H1 (cell line): ENCODE results near the gene RIPOR1. TPM values are rescaled to one million over a fixed set of nuclear protein-coding genes. Genes with fewer than 3 reads are reported as not detected.

Experiments
- CTCF ChIA-PET: fragments of 300-600 bp; sonication (Branson Sonifier 250); formaldehyde crosslinking; loops from one replicate; lab custom pipeline; 2021; ENCODE audit not compliant: partially characterized antibody; lab: Charles Lee
- POLR2A ChIA-PET: fragments of 300-600 bp; sonication (Branson Sonifier 250); formaldehyde crosslinking; loops from one replicate; lab custom pipeline; 2021; ENCODE audit warnings: inconsistent platforms; ENCODE audit not compliant: partially characterized antibody; lab: Charles Lee
- DNase-seq, 2 experiments: peaks; one replicate each; pipeline versions ENCODE4 v3.0.0 to v3.0.0-alpha.2; 2010 to 2022; ENCODE audit warnings: low spot score in 2 of 2, low read depth in 1 of 2, mixed read lengths in 1 of 2
- FAIRE-seq: peaks from 2 replicates; lab custom pipeline; 2011; peaks lifted over from hg19 to GRCh38; lab: Jason Lieb, UNC
- H2AFZ ChIP-seq: 2 replicates; pipeline ENCODE4 v1.8.1; 2012; ENCODE audit warnings: low read length, inconsistent platforms
- H2AK5ac ChIP-seq: 2 replicates; pipeline ENCODE4 v1.6.1; 2013; ENCODE audit warnings: low read depth, low read length
- H2BK120ac ChIP-seq: replicated peaks from 2 replicates; pipeline ENCODE3; 2013; ENCODE audit warnings: low read depth, low read length, inconsistent platforms
- H2BK12ac ChIP-seq: 2 replicates; pipeline ENCODE4 v1.6.1; 2013; ENCODE audit warnings: low read depth, low read length
- H2BK15ac ChIP-seq: 2 replicates; pipeline ENCODE4 v1.6.1; 2013; ENCODE audit warnings: low read length
- H2BK20ac ChIP-seq: 2 replicates; pipeline ENCODE4 v1.6.1; 2013; ENCODE audit warnings: low read length
- H2BK5ac ChIP-seq: 2 replicates; pipeline ENCODE4 v1.6.1; 2013; ENCODE audit warnings: low read depth, low read length
- H3K14ac ChIP-seq: 2 replicates; pipeline ENCODE4 v1.6.1; 2013; ENCODE audit warnings: inconsistent platforms; ENCODE audit not compliant: insufficient read length
- H3K18ac ChIP-seq: 2 replicates; pipeline ENCODE4 v1.6.1; 2013; ENCODE audit warnings: low read length; ENCODE audit errors: extremely low read depth
- H3K23ac ChIP-seq: 2 replicates; pipeline ENCODE4 v1.6.1; 2013; ENCODE audit warnings: inconsistent platforms; ENCODE audit not compliant: insufficient read length
- H3K23me2 ChIP-seq: 2 replicates; pipeline ENCODE4 v1.6.1; 2013; ENCODE audit warnings: low read depth, low read length
- H3K27ac ChIP-seq: 2 replicates; pipeline ENCODE4 v1.6.1; 2011; ENCODE audit warnings: low read depth, low read length, inconsistent platforms
- H3K27me3 ChIP-seq, 4 experiments: replicated peaks in 1 of 4; 1 replicate in 1 of 4; 2 replicates in 3 of 4; pipeline versions ENCODE4 v1.6.1 to v1.8.1; 2011 to 2013; ENCODE audit warnings: low read length in 3 of 4, mild to moderate bottlenecking in 3 of 4, inconsistent platforms in 2 of 4, mixed read lengths in 2 of 4, moderate library complexity in 1 of 4; ENCODE audit not compliant: control insufficient read depth in 3 of 4, insufficient read depth in 3 of 4; ENCODE audit errors: extremely low read depth in 1 of 4
- H3K36me3 ChIP-seq, 4 experiments: 2 replicates each; pipeline versions ENCODE4 v1.6.1 to v1.8.1; 2011 to 2013; ENCODE audit warnings: mild to moderate bottlenecking in 4 of 4, low read length in 3 of 4, moderate library complexity in 2 of 4, control low read depth in 1 of 4, inconsistent platforms in 1 of 4; ENCODE audit not compliant: insufficient read depth in 4 of 4, control insufficient read depth in 2 of 4
- H3K4ac ChIP-seq: replicated peaks from 2 replicates; pipeline ENCODE3; 2013; ENCODE audit warnings: low read length, low read depth, mixed read lengths, inconsistent platforms; ENCODE audit not compliant: insufficient read length
- H3K4me1 ChIP-seq, 4 experiments: replicated peaks in 1 of 4; 1 replicate in 1 of 4; 2 replicates in 3 of 4; pipeline versions ENCODE4 v1.6.1 to v1.8.1; 2011 to 2013; ENCODE audit warnings: low read length in 3 of 4, inconsistent platforms in 2 of 4, mixed read lengths in 1 of 4; ENCODE audit not compliant: insufficient read depth in 4 of 4, control insufficient read depth in 3 of 4
- H3K4me2 ChIP-seq, 2 experiments: 2 replicates each; pipeline versions ENCODE4 v1.6.1 to v1.8.1; 2011 to 2013; ENCODE audit warnings: low read depth in 2 of 2, low read length in 2 of 2, control low read depth in 1 of 2, inconsistent platforms in 1 of 2, mild to moderate bottlenecking in 1 of 2; ENCODE audit not compliant: insufficient read depth in 1 of 2
- H3K4me3 ChIP-seq, 4 experiments: fragments of 200-600, 300-600 bp in 1 of 4; sonication (generic), shearing (Covaris generic), sonication (Bioruptor Twin) in 1 of 4; 2 replicates each; pipeline versions ENCODE4 v1.5.1 to v1.8.1; 2011 to 2016; ENCODE audit warnings: low read length in 4 of 4, low read depth in 3 of 4, control low read depth in 2 of 4, inconsistent platforms in 2 of 4, mild to moderate bottlenecking in 2 of 4, mixed read lengths in 1 of 4, moderate library complexity in 1 of 4; ENCODE audit not compliant: insufficient read depth in 2 of 4; ENCODE audit errors: extremely low read depth in 1 of 4
- H3K56ac ChIP-seq: replicated peaks from 2 replicates; pipeline ENCODE3; 2013; ENCODE audit warnings: low read depth, mild to moderate bottlenecking, mixed read lengths, low read length, inconsistent platforms; ENCODE audit not compliant: insufficient read length
- H3K79me1 ChIP-seq: 2 replicates; pipeline ENCODE4 v1.6.1; 2013; ENCODE audit warnings: low read depth, low read length, control low read depth
- H3K79me2 ChIP-seq, 2 experiments: 2 replicates each; pipeline versions ENCODE4 v1.6.1 to v1.8.1; 2012 to 2013; ENCODE audit warnings: low read length in 2 of 2, mild to moderate bottlenecking in 2 of 2, inconsistent platforms in 1 of 2; ENCODE audit not compliant: insufficient read depth in 2 of 2, control insufficient read depth in 1 of 2
- H3K9ac ChIP-seq, 4 experiments: replicated peaks in 1 of 4; 1 replicate in 1 of 4; 2 replicates in 3 of 4; pipeline versions ENCODE4 v1.6.1 to v1.8.1; 2011 to 2013; ENCODE audit warnings: low read depth in 3 of 4, low read length in 3 of 4, control low read depth in 2 of 4, mild to moderate bottlenecking in 2 of 4, moderate library complexity in 2 of 4, inconsistent platforms in 1 of 4; ENCODE audit errors: extremely low read depth in 1 of 4
- H3K9me3 ChIP-seq, 2 experiments: 2 replicates each; pipeline versions ENCODE4 v1.6.1 to v1.8.1; 2012 to 2013; ENCODE audit warnings: mild to moderate bottlenecking in 2 of 2, moderate library complexity in 2 of 2, control low read depth in 1 of 2, inconsistent platforms in 1 of 2, low read depth in 1 of 2, low read length in 1 of 2, mixed read lengths in 1 of 2; ENCODE audit not compliant: insufficient read depth in 2 of 2
- H4K20me1 ChIP-seq, 2 experiments: replicated peaks in 1 of 2; 2 replicates each; pipeline versions ENCODE3 to v1.8.1; 2011 to 2013; ENCODE audit warnings: inconsistent platforms in 2 of 2, low read length in 2 of 2, mild to moderate bottlenecking in 1 of 2; ENCODE audit not compliant: insufficient read depth in 2 of 2, control insufficient read depth in 1 of 2
- H4K5ac ChIP-seq: 2 replicates; pipeline ENCODE4 v1.6.1; 2013; ENCODE audit warnings: low read length, low read depth, mixed read lengths, inconsistent platforms; ENCODE audit not compliant: insufficient read length
- H4K8ac ChIP-seq: 2 replicates; pipeline ENCODE4 v1.8.0; 2013; ENCODE audit warnings: mild to moderate bottlenecking, moderate library complexity, low read length, inconsistent platforms; ENCODE audit not compliant: insufficient read depth; ENCODE audit errors: extremely low read depth
- H4K91ac ChIP-seq: replicated peaks from 2 replicates; pipeline ENCODE3; 2013; ENCODE audit warnings: low read length, mixed read lengths, inconsistent platforms; ENCODE audit not compliant: insufficient read length
- CBX5 ChIP-seq: fragments of 300-800, 300-1000 bp; sonication (generic); IDR thresholded peaks from 2 replicates; pipeline ENCODE4 v1.7.1; 2016; ENCODE audit warnings: antibody characterized with exemption, low read length, low read depth
- CHD2 ChIP-seq: IDR thresholded peaks from 2 replicates; pipeline ENCODE4 v1.6.1; 2012; ENCODE audit warnings: low read length, improper control_type of control experiment
- GABPA ChIP-seq: IDR thresholded peaks from 2 replicates; pipeline ENCODE4 v1.6.1; 2011; ENCODE audit warnings: mild to moderate bottlenecking, low read length, moderate library complexity, borderline replicate concordance; ENCODE audit not compliant: insufficient read depth
- GTF2F1 ChIP-seq: IDR thresholded peaks from 2 replicates; pipeline ENCODE4 v1.6.1; 2012; ENCODE audit warnings: low read depth, low read length, improper control_type of control experiment, borderline replicate concordance
- MAFK ChIP-seq: IDR thresholded peaks from 2 replicates; pipeline ENCODE4 v1.6.1; 2012; ENCODE audit warnings: low read depth, mild to moderate bottlenecking, improper control_type of control experiment, low read length
- NANOG ChIP-seq: IDR thresholded peaks from 2 replicates; pipeline ENCODE4 v1.6.1; 2011; ENCODE audit warnings: low read length, low read depth, mild to moderate bottlenecking, inconsistent platforms; ENCODE audit not compliant: insufficient read depth, poor library complexity, severe bottlenecking
- SIRT6 ChIP-seq: IDR thresholded peaks from one replicate; pipeline ENCODE4 v1.7.1; 2012; ENCODE audit warnings: low read length, inconsistent platforms
- SP4 ChIP-seq: IDR thresholded peaks from 2 replicates; pipeline ENCODE4 v1.6.1; 2012; ENCODE audit warnings: low read length, inconsistent platforms
- WGBS, 2 experiments: shearing (Covaris generic) in 1 of 2; methylation state at CpG; one replicate each; pipeline versions ENCODE4 v1.1.6 to v1.1.7; 2013 to 2015; ENCODE audit warnings: low lambda C conversion rate in 2 of 2, mixed read lengths in 2 of 2, inconsistent platforms in 1 of 2, low coverage in 1 of 2, missing lambda C conversion rate in 1 of 2; ENCODE audit not compliant: insufficient replicate concordance in 2 of 2, insufficient coverage in 1 of 2, insufficient read length in 1 of 2; ENCODE audit errors: extremely low coverage in 1 of 2, missing lambda C conversion rate in 1 of 2; 5-methylcytosine and 5-hydroxymethylcytosine counted together
- polyA plus RNA-seq, 7 experiments: library from polyadenylated mRNA; depleted of rRNA in 3 of 7; stranded (reverse) in 5 of 7; unstranded in 2 of 7; fragments of >200 nt in 5 of 7; fragments of 200-250 nt in 2 of 7; gene quantifications; 1 replicate in 5 of 7; 2 replicates in 1 of 7; 4 replicates in 1 of 7; pipeline versions ENCODE4 v1.2.1 to v1.2.3, GENCODE V29; 2011 to 2013; ENCODE audit warnings: missing spikeins in 2 of 7, mixed read lengths in 2 of 7
- total RNA-seq: library from RNA; stranded (reverse); fragmentation: NEBNext Ultra II Directional; extraction: Animal tissue kit (Norgen Biotek cat#: 25700); gene quantifications from 2 replicates; pipeline ENCODE4 v1.2.1, GENCODE V29; 2021
- TF ChIP-seq, protein P1 (sequence below): IDR thresholded peaks from 2 replicates; pipeline ENCODE4 v1.6.1; 2011; ENCODE audit warnings: low read length, improper control_type of control experiment

Gene RIPOR1
- total and polyA plus RNA-seq, 2 of the 8 experiments (the other 6 are each of a cell fraction or from before 2014, with no cell fraction given) = 2.7 to 10.1 TPM

DNA sequence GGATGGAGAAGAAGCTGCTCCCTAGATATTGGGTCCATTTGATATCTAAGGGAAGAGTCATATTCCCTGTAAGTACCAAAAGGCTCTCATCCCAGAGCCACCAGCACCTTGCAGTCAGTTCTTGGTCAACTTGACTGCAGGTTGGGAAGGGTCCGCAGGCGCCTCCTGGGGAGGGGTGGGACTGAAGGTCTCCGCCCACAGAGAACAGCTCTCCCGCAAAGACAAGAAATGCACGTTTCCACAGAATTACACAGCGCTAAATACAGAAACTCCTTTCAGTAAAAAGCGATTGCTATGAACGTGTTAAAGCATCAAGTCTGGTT lies 32.8 kb downstream of the RIPOR1 start:
- Histone ChIP-seq H3K27ac (peak overlapping the region; percentile 75; the same call in 1 of the 2 replicates), H3K9me3 (no peaks in the 10 kb centered on the region), H3K79me1 (peaks cover 10% of the 10 kb centered on the region), H3K9ac (peak overlapping the region in 3 of 4 experiments; percentile 72 to 77 (median 76); a peak in 6 of 7 replicates), H3K23ac (no peak overlapping the region), H4K8ac (peak overlapping the region; percentile 38; the same call in 1 of the 2 replicates), H3K14ac (no peak overlapping the region), H2BK20ac (no peak overlapping the region), H4K20me1 (peaks cover 0 to 2% of the 10 kb centered on the region in 2 experiments), H2BK15ac (no peak overlapping the region), H3K36me3 (no peaks in the 10 kb centered on the region)
- WGBS, 2 experiments = 4% methylated on average over 8 of the region's 8 CpGs; no CpG with 5 or more reads in 1 of the 2 experiments
- TF ChIP-seq CBX5 = no peak
- TF ChIP-seq, protein P1, sequence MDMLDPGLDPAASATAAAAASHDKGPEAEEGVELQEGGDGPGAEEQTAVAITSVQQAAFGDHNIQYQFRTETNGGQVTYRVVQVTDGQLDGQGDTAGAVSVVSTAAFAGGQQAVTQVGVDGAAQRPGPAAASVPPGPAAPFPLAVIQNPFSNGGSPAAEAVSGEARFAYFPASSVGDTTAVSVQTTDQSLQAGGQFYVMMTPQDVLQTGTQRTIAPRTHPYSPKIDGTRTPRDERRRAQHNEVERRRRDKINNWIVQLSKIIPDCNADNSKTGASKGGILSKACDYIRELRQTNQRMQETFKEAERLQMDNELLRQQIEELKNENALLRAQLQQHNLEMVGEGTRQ = no peak
- TF ChIP-seq SIRT6 = no peak
- no peak for TF ChIP-seq CHD2
- no peak for TF ChIP-seq NANOG
- TF ChIP-seq GABPA = no peak
- TF ChIP-seq MAFK = no peak
- no peak for TF ChIP-seq GTF2F1
- TF ChIP-seq SP4 = no peak
- TF ChIP-seq, all 59 proteins: peak for 0
- no peak overlapping the region for H3K4ac ChIP-seq
- peaks cover 3% of the 10 kb centered on the region for H3K23me2 ChIP-seq
- H2BK5ac ChIP-seq = peak overlapping the region; percentile 9; the same call in 1 of the 2 replicates
- H2BK120ac ChIP-seq = no peak overlapping the region
- peaks cover 0 to 7% (median 1%) of the 10 kb centered on the region in 4 experiments; a peak in 4 of 7 replicates for H3K4me1 ChIP-seq
- DNase-seq (no peak), FAIRE-seq (no peak)
- peaks cover 12 to 51% of the 10 kb centered on the region in 2 experiments for H3K79me2 ChIP-seq
- H4K5ac ChIP-seq = peak overlapping the region; percentile 65
- peak overlapping the region; percentile 27 for H3K56ac ChIP-seq
- H4K91ac ChIP-seq = peak overlapping the region; percentile 2
- no peak overlapping the region for H2AFZ ChIP-seq
- CTCF ChIA-PET = interaction anchor here (1.0 to 10.4 kb wide), 12 partner anchors 14 to 102 kb away, joined by 3 to 108 read pairs (median 4); no protein-coding TSS in a partner anchor
- H3K27me3 ChIP-seq = no peaks in the 10 kb centered on the region
- no peak overlapping the region for H2BK12ac ChIP-seq
- peak overlapping the region; percentile 56 for H3K18ac ChIP-seq
- H3K4me3 ChIP-seq = peak overlapping the region; percentile 76 to 88 (median 82)
- peak overlapping the region; percentile 81 to 92 for H3K4me2 ChIP-seq
- no peak overlapping the region for H2AK5ac ChIP-seq
- POLR2A ChIA-PET = interaction anchor here (0.8 to 8.4 kb wide), 19 partner anchors 9 to 340 kb away, joined by 3 to 105 read pairs (median 5); partner anchors contain the start of genes ACD, C16orf86, CARMIL2 and ENKD1
